ENCODE data around the gene FOXL1.

FOXL1 gene

GRCh38 chr16:86576591-86577313 is 1.6 kb upstream of the FOXL1 start:
- Histone ChIP-seq H3K9me3 (ENCODE audit: control insufficient read depth, insufficient read depth, low read length) (no peaks in the 10 kb centered on the region), H3K36me3 (ENCODE audit: insufficient read depth, low read length) (no peaks in the 10 kb centered on the region; the same call in 1 of the 2 replicates), H3K9ac (ENCODE audit: low read depth, low read length) (peak overlapping the region; percentile 83), H3K4me1 (ENCODE audit: insufficient read depth, low read length) (peaks cover 17% of the 10 kb centered on the region)

GRCh38 chr16:86577314-86577971 is 906 bp upstream of the FOXL1 start:
- peak overlapping the region; percentile 83; the same call in 1 of the 2 replicates for H3K9ac ChIP-seq (ENCODE audit: low read depth, low read length)
- no peaks in the 10 kb centered on the region; the same call in 1 of the 2 replicates for H3K36me3 ChIP-seq (ENCODE audit: insufficient read depth, low read length)
- H3K9me3 ChIP-seq (ENCODE audit: control insufficient read depth, insufficient read depth, low read length): no peaks in the 10 kb centered on the region
- peaks cover 16% of the 10 kb centered on the region for H3K4me1 ChIP-seq (ENCODE audit: insufficient read depth, low read length)

DNA sequence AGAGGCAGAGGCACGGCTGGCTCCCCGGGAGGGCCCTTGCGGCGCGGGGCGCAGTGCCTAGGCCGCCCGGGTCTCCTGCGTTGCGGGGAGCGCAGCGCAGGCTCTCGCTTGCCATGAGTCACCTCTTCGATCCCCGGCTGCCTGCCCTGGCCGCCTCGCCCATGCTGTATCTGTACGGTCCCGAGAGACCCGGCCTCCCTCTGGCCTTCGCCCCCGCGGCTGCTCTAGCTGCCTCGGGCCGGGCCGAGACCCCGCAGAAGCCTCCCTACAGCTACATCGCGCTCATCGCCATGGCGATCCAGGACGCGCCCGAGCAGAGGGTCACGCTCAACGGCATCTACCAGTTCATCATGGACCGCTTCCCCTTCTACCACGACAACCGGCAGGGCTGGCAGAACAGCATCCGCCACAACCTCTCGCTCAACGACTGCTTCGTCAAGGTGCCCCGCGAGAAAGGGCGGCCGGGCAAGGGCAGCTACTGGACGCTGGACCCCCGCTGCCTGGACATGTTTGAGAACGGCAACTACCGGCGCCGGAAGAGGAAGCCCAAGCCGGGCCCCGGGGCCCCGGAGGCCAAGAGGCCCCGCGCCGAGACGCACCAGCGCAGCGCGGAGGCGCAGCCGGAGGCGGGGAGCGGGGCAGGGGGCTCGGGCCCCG is 390 bp downstream of the FOXL1 start:
- Histone ChIP-seq H3K4me1 (ENCODE audit: insufficient read depth, low read length) (peaks cover 6% of the 10 kb centered on the region), H3K36me3 (ENCODE audit: insufficient read depth, low read length) (no peaks in the 10 kb centered on the region; the same call in 1 of the 2 replicates), H3K9ac (ENCODE audit: low read depth, low read length) (peak overlapping the region; percentile 83), H3K9me3 (ENCODE audit: control insufficient read depth, insufficient read depth, low read length) (no peaks in the 10 kb centered on the region)

DNA sequence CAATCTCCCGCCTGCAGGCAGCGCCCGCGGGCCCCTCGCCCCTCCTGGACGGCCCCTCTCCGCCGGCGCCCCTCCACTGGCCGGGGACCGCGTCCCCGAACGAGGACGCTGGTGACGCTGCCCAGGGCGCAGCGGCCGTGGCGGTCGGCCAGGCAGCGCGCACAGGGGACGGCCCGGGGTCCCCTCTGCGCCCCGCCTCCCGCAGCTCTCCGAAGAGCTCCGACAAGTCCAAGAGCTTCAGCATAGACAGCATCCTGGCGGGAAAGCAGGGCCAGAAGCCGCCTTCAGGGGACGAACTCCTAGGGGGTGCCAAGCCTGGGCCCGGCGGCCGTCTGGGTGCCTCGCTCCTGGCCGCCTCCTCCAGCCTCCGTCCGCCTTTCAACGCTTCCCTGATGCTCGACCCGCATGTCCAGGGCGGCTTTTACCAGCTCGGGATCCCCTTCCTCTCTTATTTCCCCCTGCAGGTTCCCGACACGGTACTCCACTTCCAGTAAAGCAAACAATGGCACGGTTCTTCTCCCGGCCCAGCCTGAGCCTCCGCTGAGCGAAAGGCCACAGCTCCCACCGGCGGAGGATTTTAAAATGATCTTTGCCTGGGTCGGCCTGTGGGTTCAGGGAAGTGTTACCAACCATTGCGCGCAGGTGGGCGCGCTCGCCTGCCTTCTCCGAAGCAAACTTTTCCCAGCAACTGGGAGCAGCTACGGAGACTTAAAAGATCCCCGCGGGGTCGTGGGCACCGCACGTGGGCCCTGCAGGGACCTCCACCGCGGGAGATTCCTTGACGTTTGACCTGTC is 1.1 kb downstream of the FOXL1 start:
- H3K36me3 ChIP-seq (ENCODE audit: insufficient read depth, low read length): no peaks in the 10 kb centered on the region; the same call in 1 of the 2 replicates
- no peaks in the 10 kb centered on the region; the same call in 1 of the 2 replicates for H3K4me1 ChIP-seq (ENCODE audit: insufficient read depth, low read length)
- H3K9ac ChIP-seq (ENCODE audit: low read depth, low read length): peak overlapping the region; percentile 83
- no peaks in the 10 kb centered on the region for H3K9me3 ChIP-seq (ENCODE audit: control insufficient read depth, insufficient read depth, low read length)

DNA sequence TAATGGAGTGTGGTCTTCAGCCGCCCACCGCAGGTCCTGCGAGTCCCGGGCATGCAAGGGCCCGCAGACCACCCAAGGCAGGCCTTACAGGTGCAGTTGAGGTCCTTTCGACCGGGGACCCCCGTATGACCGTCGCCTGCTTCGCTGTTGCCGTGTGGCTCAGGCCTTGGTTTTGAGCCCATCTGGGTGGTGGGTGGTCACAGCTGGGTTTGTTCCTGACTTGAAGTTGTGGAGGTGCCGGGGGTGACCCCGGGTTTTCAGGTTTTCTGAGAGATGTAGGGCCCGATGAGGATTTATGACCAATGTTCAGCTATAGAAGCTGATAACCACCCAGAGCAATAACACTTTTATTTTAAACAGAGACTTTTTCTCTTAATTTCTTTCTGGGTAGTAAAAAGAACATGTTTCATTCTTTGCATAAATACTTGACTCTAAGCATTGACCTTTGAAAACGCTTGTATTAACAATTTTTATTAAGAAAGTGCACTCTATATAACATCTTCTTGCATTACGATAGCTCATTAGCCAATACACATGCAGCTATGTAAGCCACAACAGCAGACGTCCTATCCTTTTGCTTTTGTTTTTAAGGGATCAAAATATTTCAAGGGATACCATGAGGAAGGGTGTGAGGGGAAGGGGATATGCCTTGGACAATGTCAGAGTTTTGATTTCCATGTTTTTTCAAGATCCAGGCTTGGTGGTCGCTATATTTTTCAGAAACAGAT is 1.9 kb downstream of the FOXL1 start:
- H3K36me3 ChIP-seq (ENCODE audit: insufficient read depth, low read length): no peaks in the 10 kb centered on the region; the same call in 1 of the 2 replicates

GRCh38 chr16:86580791-86581170 is 2.4 kb downstream of the FOXL1 start:
- H3K36me3 ChIP-seq (ENCODE audit: insufficient read depth, low read length): no peaks in the 10 kb centered on the region; the same call in 1 of the 2 replicates
- no peaks in the 10 kb centered on the region for H3K9me3 ChIP-seq (ENCODE audit: control insufficient read depth, insufficient read depth, low read length)
- no peaks in the 10 kb centered on the region; the same call in 1 of the 2 replicates for H3K4me1 ChIP-seq (ENCODE audit: insufficient read depth, low read length)
- no peak overlapping the region for H3K9ac ChIP-seq (ENCODE audit: low read depth, low read length)

More for the DNA sequence above, 1.9 kb downstream of the FOXL1 start:
- Histone ChIP-seq H3K4me1 (ENCODE audit: insufficient read depth, low read length) (no peaks in the 10 kb centered on the region; the same call in 1 of the 2 replicates), H3K9me3 (ENCODE audit: control insufficient read depth, insufficient read depth, low read length) (no peaks in the 10 kb centered on the region), H3K9ac (ENCODE audit: low read depth, low read length) (peak overlapping the region; percentile 83; the same call in 1 of the 2 replicates)

GRCh38 chr16:86581458-86581857 is 3.1 kb downstream of the FOXL1 start:
- Histone ChIP-seq H3K4me1 (ENCODE audit: insufficient read depth, low read length) (no peaks in the 10 kb centered on the region; the same call in 1 of the 2 replicates), H3K36me3 (ENCODE audit: insufficient read depth, low read length) (no peaks in the 10 kb centered on the region; the same call in 1 of the 2 replicates), H3K9ac (ENCODE audit: low read depth, low read length) (no peak overlapping the region)

GRCh38 chr16:86584071-86584685 is 5.8 kb downstream of the FOXL1 start:
- Histone ChIP-seq H3K36me3 (ENCODE audit: insufficient read depth, low read length) (no peaks in the 10 kb centered on the region; the same call in 1 of the 2 replicates), H3K9ac (ENCODE audit: low read depth, low read length) (no peak overlapping the region), H3K4me1 (ENCODE audit: insufficient read depth, low read length) (no peaks in the 10 kb centered on the region)

More at GRCh38 chr16:86581458-86581857, 3.1 kb downstream of the FOXL1 start:
- no peaks in the 10 kb centered on the region for H3K9me3 ChIP-seq (ENCODE audit: control insufficient read depth, insufficient read depth, low read length)

DNA sequence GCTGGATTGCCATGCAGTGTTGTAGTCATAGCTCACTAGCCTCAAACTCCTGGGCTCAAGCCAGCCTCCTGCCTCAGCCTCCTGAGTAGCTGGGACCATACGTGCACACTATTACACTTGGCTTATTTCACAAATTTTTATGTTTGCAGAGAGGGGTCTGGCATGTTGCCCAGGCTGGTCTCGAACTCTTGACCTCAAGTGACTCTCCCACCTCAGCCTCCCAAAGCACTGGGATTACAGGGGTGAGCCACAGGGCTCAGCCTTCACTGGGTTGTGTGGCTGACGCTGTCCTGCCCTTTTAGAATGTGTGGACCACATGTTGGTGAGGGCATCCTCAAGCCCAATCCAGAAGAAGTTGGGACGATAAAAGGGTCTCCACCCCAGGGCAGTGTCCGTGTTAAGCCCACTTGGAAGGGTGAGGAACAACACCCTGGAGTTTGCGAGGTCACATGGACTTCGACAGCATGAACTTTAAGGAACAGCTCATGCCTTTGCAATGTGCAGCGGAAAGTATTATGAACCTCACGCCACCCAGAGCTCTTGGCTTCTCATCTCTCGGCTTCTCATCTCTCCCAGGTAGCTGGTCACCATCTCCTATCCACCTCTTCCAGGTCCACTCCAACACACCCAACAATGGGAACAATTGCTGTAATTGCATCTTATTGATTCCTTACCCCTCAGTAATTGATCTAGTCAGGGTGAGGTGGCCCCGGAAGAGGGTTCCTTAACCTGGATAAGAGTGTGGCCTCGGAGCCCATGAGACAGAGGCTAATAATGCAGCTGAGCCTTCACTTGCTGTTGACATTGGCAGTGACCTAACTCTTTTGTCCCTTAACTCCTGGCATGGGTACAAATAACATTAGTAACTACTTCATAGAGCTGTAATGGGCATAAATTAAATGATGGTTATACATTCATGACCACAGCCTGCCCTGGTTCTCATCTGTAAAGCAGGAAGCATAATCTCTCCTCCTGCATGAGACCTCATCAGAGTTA is 6.7 kb downstream of the FOXL1 start:
- H3K36me3 ChIP-seq (ENCODE audit: insufficient read depth, low read length): no peaks in the 10 kb centered on the region; the same call in none of the 2 replicates
- H3K9ac ChIP-seq (ENCODE audit: low read depth, low read length): no peak overlapping the region
- H3K9me3 ChIP-seq (ENCODE audit: control insufficient read depth, insufficient read depth, low read length): no peaks in the 10 kb centered on the region
- H3K4me1 ChIP-seq (ENCODE audit: insufficient read depth, low read length): no peaks in the 10 kb centered on the region; the same call in 1 of the 2 replicates

More at GRCh38 chr16:86584071-86584685, 5.8 kb downstream of the FOXL1 start:
- H3K9me3 ChIP-seq (ENCODE audit: control insufficient read depth, insufficient read depth, low read length): no peaks in the 10 kb centered on the region

GRCh38 chr16:86585821-86586611 is 7.7 kb downstream of the FOXL1 start:
- no peaks in the 10 kb centered on the region; the same call in none of the 2 replicates for H3K36me3 ChIP-seq (ENCODE audit: insufficient read depth, low read length)
- H3K9me3 ChIP-seq (ENCODE audit: control insufficient read depth, insufficient read depth, low read length): no peaks in the 10 kb centered on the region
- H3K4me1 ChIP-seq (ENCODE audit: insufficient read depth, low read length): peaks cover 5% of the 10 kb centered on the region; the same call in 1 of the 2 replicates
- no peak overlapping the region for H3K9ac ChIP-seq (ENCODE audit: low read depth, low read length)

DNA sequence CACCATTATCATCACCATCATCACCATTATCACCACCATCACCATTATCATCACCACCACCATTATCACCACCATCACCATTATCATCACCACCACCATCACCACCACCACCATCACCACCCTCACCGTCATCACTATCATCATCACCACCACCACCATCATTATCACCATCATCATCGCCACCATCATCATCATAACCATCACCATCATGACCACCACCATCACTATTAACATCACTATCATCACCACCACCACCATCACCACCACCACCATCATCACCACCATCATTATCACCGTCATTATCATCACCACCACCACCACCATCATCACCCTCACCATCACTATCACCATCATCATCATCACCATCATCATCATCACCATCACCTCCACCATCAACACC is 9.1 kb downstream of the FOXL1 start:
- H3K36me3 ChIP-seq (ENCODE audit: insufficient read depth, low read length): no peaks in the 10 kb centered on the region; the same call in none of the 2 replicates
- H3K9me3 ChIP-seq (ENCODE audit: control insufficient read depth, insufficient read depth, low read length): no peaks in the 10 kb centered on the region
- no peak overlapping the region for H3K9ac ChIP-seq (ENCODE audit: low read depth, low read length)
- peaks cover 5% of the 10 kb centered on the region; the same call in 1 of the 2 replicates for H3K4me1 ChIP-seq (ENCODE audit: insufficient read depth, low read length)

Data from ES-I3 (cell line).